ENCODE results near the gene AP2A1. TPM values are rescaled to one million over a fixed set of nuclear protein-coding genes. Genes with fewer than 3 reads are reported as not detected.
A peak's percentile ranks its signal among the peaks of the same experiment; 100 is the strongest.

The AP2A1 gene
- total RNA-seq, 2 experiments from 2014 or later: 83.0 to 83.2 TPM

- H3K9me3 Mint-ChIP-seq: no peaks in the 10 kb centered on the region
- no peaks in the 10 kb centered on the region for H3K27me3 Mint-ChIP-seq
- peaks cover 6% of the 10 kb centered on the region for H3K36me3 Mint-ChIP-seq
- peaks cover 15% of the 10 kb centered on the region for H3K4me1 Mint-ChIP-seq
- H3K4me3 Mint-ChIP-seq: peak overlapping the region; percentile 25
- peak overlapping the region; percentile 17 for H3K27ac Mint-ChIP-seq
- no peak for DNase-seq
Measured at GRCh38 chr19:49855676-49856573, 89.1 kb downstream of the AP2A1 start.

- H3K36me3 Mint-ChIP-seq: peaks cover 6% of the 10 kb centered on the region
- DNase-seq: no peak
- no peaks in the 10 kb centered on the region for H3K27me3 Mint-ChIP-seq
- no peak overlapping the region for H3K4me3 Mint-ChIP-seq
- H3K9me3 Mint-ChIP-seq: no peaks in the 10 kb centered on the region
- no peak overlapping the region for H3K27ac Mint-ChIP-seq
- peaks cover 15% of the 10 kb centered on the region for H3K4me1 Mint-ChIP-seq
Measured at GRCh38 chr19:49856574-49857021, 89.8 kb downstream of the AP2A1 start.

Other genes with a start within 250 kb of the AP2A1 start
- 1 to 10 TPM; 3.6 to 4.3 TPM for gene RCN3, start 239.0 kb upstream of the AP2A1 start, total RNA-seq
- 10 to 100 TPM; 61.4 to 69.5 TPM for gene NOSIP, start 186.4 kb upstream of the AP2A1 start, total RNA-seq
- 1 to 10 TPM; 1.5 to 1.6 TPM for gene PRRG2, start 185.7 kb upstream of the AP2A1 start, total RNA-seq
- gene PRR12, start 175.8 kb upstream of the AP2A1 start, total RNA-seq: 10 to 100 TPM; 16.0 to 17.8 TPM
- gene RRAS, start 126.9 kb upstream of the AP2A1 start, total RNA-seq: 1 to 10 TPM; 4.4 to 5.0 TPM
- 10 to 100 TPM; 58.9 to 62.2 TPM for gene SCAF1, start 124.8 kb upstream of the AP2A1 start, total RNA-seq
- 100 to 1,000 TPM in 1 of 2 experiments, 10 to 100 TPM in 1; 94.5 to 105 TPM for gene IRF3, start 101.1 kb upstream of the AP2A1 start, total RNA-seq
- 10 to 100 TPM; 74.1 to 81.9 TPM for gene BCL2L12, start 101.1 kb upstream of the AP2A1 start, total RNA-seq
- gene PRMT1, start 89.7 kb upstream of the AP2A1 start, total RNA-seq: 100 to 1,000 TPM; 538 to 547 TPM
- gene ADM5, start 77.4 kb upstream of the AP2A1 start, total RNA-seq: 10 to 100 TPM in 1 of 2 experiments, 1 to 10 TPM in 1; 9.5 to 12.0 TPM
- gene CPT1C, start 75.9 kb upstream of the AP2A1 start, total RNA-seq: 1 to 10 TPM in 1 of 2 experiments, under 1 TPM in 1; 0.89 to 1.1 TPM
- gene TSKS, start 3.7 kb upstream of the AP2A1 start, total RNA-seq: under 1 TPM; 0.58 to 0.72 TPM
- gene FUZ, start 46.3 kb downstream of the AP2A1 start, total RNA-seq: 10 to 100 TPM; 28.7 to 30.9 TPM
- gene MED25, start 51.3 kb downstream of the AP2A1 start, total RNA-seq: 10 to 100 TPM; 41.6 to 44.8 TPM
- gene PTOV1, start 84.2 kb downstream of the AP2A1 start, total RNA-seq: 10 to 100 TPM; 73.9 to 76.4 TPM
- gene PNKP, start 100.6 kb downstream of the AP2A1 start, total RNA-seq: 100 to 1,000 TPM in 1 of 2 experiments, 10 to 100 TPM in 1; 78.9 to 143 TPM
- gene AKT1S1, start 110.4 kb downstream of the AP2A1 start, total RNA-seq: 10 to 100 TPM; 21.0 to 22.7 TPM
- 10 to 100 TPM; 22.6 to 24.0 TPM for gene TBC1D17, start 110.7 kb downstream of the AP2A1 start, total RNA-seq
- gene IL4I1, start 129.9 kb downstream of the AP2A1 start, total RNA-seq: 1 to 10 TPM; 2.3 to 2.9 TPM
- 10 to 100 TPM; 23.4 to 25.4 TPM for gene ATF5, start 162.2 kb downstream of the AP2A1 start, total RNA-seq
- gene NUP62, start 162.5 kb downstream of the AP2A1 start, total RNA-seq: 100 to 1,000 TPM; 164 to 179 TPM
- gene SIGLEC11, start 194.2 kb downstream of the AP2A1 start, total RNA-seq: not detected

Data from activated naive CD8-positive, alpha-beta T cell treated with anti-CD3 and anti-CD28 coated beads for 36 hours (primary cell).